Measurements from ENCODE around the gene B9D1. TPM values are rescaled to one million over a fixed set of nuclear protein-coding genes. Genes with fewer than 3 reads are reported as not detected.
A peak's percentile ranks its signal among the peaks of the same experiment; 100 is the strongest.

The B9D1 gene
- total RNA-seq, 1 experiment from 2014 or later, result 20.0 TPM

DNA sequence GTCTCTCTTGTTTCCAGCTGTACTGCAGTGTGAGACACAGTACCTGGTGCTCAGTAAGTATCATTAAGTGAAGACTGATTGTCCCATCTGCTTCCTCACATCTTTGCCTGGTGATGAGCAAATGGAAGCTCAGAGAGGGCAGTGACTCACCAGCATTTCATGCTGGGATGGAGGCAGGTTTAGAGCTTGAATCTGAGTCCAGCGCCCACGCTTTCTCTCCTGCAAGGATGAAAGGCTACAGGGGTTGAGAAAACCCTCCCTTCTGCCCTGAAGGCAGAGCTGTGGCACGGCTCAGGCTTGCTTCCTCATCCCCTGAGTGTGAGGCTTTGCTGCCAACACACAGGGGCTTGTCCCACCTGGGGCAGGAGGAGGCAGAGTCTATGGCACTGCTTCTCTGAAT, 47.0 kb upstream of the B9D1 start:
- no peaks in the 10 kb centered on the region for H3K36me3 ChIP-seq (ENCODE audit: control insufficient read depth in 1 of 2, insufficient read depth in 2 of 2, low read length in 2 of 2)
- RAD21 ChIA-PET (ENCODE audit: low non-redundant PET in 1 of 2, low total read pairs in 2 of 2, uncharacterized antibody in 2 of 2, unreplicated experiment in 2 of 2), result interaction anchor here in 1 of 2 experiments (1.0 kb wide), 1 partner anchor 31 kb away, joined by 3 read pairs; the partner anchor contains the start of gene MAPK7
- POLR2A ChIA-PET, result interaction anchor here (1.7 kb wide), 1 partner anchor 32 kb away, joined by 6 read pairs; the partner anchor contains the start of gene MAPK7
- no peaks in the 10 kb centered on the region for H3K27me3 ChIP-seq (ENCODE audit: insufficient read depth, low read length)
- CTCF ChIA-PET, result interaction anchor here (0.9 to 1.0 kb wide), 2 partner anchors 37 to 47 kb away, joined by 3 to 5 read pairs; partner anchors contain the start of gene B9D1
- BruUV-seq (replicated peaks), result no TSS peak
- no peaks in the 10 kb centered on the region for H3K9me3 ChIP-seq (ENCODE audit: control insufficient read depth in 1 of 2, insufficient read depth in 1 of 2, low read depth in 1 of 2, low read length in 2 of 2)
- DNase-seq (ENCODE audit: low read depth, low spot score) (peak; percentile 64), ATAC-seq (peak; percentile 85)
- peak overlapping the region; percentile 7 for H2AFZ ChIP-seq (ENCODE audit: low read depth, low read length, poor library complexity, severe bottlenecking)
- H3K4me3 ChIP-seq (replicated peaks in 1 of 2; ENCODE audit: low read depth in 1 of 2, low read length in 2 of 2), result peak overlapping the region in 1 of 2 experiments; percentile 0; a peak in 1 of 4 replicates
- H3K79me2 ChIP-seq (ENCODE audit: insufficient read depth, low read length), result no peaks in the 10 kb centered on the region
- H3K4me1 ChIP-seq (ENCODE audit: control insufficient read depth in 1 of 2, insufficient read depth in 2 of 2, low read length in 2 of 2), result peaks cover 9 to 16% of the 10 kb centered on the region in 2 experiments; a peak in 3 of 4 replicates
- H3K9me2 ChIP-seq (ENCODE audit: insufficient read depth), result no peaks in the 10 kb centered on the region
- H4K20me1 ChIP-seq (ENCODE audit: insufficient read depth), result no peaks in the 10 kb centered on the region
- no peak overlapping the region for H3K9ac ChIP-seq (ENCODE audit: low read length)
- H3K27ac ChIP-seq (ENCODE audit: low read depth, low read length), result 0 out of 2 replicates have a peak overlapping the region, but pooled peaks have one; percentile 9
- intact Hi-C loops (cut with micrococcal nuclease), result no loop called here
- peak overlapping the region; percentile 64 for H3K4me2 ChIP-seq (ENCODE audit: low read length)
- TF ChIP-seq, protein P1, sequence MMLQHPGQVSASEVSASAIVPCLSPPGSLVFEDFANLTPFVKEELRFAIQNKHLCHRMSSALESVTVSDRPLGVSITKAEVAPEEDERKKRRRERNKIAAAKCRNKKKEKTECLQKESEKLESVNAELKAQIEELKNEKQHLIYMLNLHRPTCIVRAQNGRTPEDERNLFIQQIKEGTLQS (IDR thresholded peaks at IDR 0.05), result no peak
- TF ChIP-seq SIN3A (IDR thresholded peaks at IDR 0.05; ENCODE audit: low read depth) (no peak), ELF1 (IDR thresholded peaks at IDR 0.05; ENCODE audit: borderline replicate concordance, low read depth) (no peak), SP1 (IDR thresholded peaks at IDR 0.05; ENCODE audit: low read depth) (no peak), ZNF274 (IDR thresholded peaks at IDR 0.05; ENCODE audit: low read depth, low read length) (no peak), RAD21 (IDR thresholded peaks at IDR 0.05; ENCODE audit: low read depth) (no peak), CEBPB (IDR thresholded peaks at IDR 0.05; ENCODE audit: low read depth) (no peak), SRF (IDR thresholded peaks at IDR 0.05; ENCODE audit: low read depth) (no peak), POLR2A (IDR thresholded peaks at IDR 0.05; ENCODE audit: borderline replicate concordance, extremely low read depth, insufficient read depth, insufficient read length) (no peak), FOSL1 (IDR thresholded peaks at IDR 0.05; ENCODE audit: low read depth) (peak; percentile 27; the same call in 1 of the 2 replicates), TCF7L2 (IDR thresholded peaks at IDR 0.05; ENCODE audit: borderline replicate concordance, extremely low read depth, insufficient read depth, insufficient read length) (no peak), CBX3 (IDR thresholded peaks at IDR 0.05; ENCODE audit: low read depth) (no peak), EZH2 (IDR thresholded peaks at IDR 0.05) (no peak), JUND (IDR thresholded peaks at IDR 0.05) (no peak), ZFX (IDR thresholded peaks at IDR 0.05) (no peak), EGR1 (IDR thresholded peaks at IDR 0.05; ENCODE audit: low read depth) (peak; percentile 94), EZH2phosphoT487 (IDR thresholded peaks at IDR 0.05; ENCODE audit: borderline replicate concordance) (no peak), POLR2AphosphoS5 (IDR thresholded peaks at IDR 0.05; ENCODE audit: low read depth, low read length) (no peak), YY1 (IDR thresholded peaks at IDR 0.05; ENCODE audit: extremely low read depth, insufficient replicate concordance, low read depth, low read length) (peak; percentile 31)
- TF ChIP-seq, protein P2, sequence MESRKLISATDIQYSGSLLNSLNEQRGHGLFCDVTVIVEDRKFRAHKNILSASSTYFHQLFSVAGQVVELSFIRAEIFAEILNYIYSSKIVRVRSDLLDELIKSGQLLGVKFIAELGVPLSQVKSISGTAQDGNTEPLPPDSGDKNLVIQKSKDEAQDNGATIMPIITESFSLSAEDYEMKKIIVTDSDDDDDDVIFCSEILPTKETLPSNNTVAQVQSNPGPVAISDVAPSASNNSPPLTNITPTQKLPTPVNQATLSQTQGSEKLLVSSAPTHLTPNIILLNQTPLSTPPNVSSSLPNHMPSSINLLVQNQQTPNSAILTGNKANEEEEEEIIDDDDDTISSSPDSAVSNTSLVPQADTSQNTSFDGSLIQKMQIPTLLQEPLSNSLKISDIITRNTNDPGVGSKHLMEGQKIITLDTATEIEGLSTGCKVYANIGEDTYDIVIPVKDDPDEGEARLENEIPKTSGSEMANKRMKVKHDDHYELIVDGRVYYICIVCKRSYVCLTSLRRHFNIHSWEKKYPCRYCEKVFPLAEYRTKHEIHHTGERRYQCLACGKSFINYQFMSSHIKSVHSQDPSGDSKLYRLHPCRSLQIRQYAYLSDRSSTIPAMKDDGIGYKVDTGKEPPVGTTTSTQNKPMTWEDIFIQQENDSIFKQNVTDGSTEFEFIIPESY (IDR thresholded peaks at IDR 0.05; ENCODE audit: extremely low read depth, insufficient replicate concordance, low read length), result no peak
- TF ChIP-seq, protein P3, sequence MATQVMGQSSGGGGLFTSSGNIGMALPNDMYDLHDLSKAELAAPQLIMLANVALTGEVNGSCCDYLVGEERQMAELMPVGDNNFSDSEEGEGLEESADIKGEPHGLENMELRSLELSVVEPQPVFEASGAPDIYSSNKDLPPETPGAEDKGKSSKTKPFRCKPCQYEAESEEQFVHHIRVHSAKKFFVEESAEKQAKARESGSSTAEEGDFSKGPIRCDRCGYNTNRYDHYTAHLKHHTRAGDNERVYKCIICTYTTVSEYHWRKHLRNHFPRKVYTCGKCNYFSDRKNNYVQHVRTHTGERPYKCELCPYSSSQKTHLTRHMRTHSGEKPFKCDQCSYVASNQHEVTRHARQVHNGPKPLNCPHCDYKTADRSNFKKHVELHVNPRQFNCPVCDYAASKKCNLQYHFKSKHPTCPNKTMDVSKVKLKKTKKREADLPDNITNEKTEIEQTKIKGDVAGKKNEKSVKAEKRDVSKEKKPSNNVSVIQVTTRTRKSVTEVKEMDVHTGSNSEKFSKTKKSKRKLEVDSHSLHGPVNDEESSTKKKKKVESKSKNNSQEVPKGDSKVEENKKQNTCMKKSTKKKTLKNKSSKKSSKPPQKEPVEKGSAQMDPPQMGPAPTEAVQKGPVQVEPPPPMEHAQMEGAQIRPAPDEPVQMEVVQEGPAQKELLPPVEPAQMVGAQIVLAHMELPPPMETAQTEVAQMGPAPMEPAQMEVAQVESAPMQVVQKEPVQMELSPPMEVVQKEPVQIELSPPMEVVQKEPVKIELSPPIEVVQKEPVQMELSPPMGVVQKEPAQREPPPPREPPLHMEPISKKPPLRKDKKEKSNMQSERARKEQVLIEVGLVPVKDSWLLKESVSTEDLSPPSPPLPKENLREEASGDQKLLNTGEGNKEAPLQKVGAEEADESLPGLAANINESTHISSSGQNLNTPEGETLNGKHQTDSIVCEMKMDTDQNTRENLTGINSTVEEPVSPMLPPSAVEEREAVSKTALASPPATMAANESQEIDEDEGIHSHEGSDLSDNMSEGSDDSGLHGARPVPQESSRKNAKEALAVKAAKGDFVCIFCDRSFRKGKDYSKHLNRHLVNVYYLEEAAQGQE (IDR thresholded peaks at IDR 0.05; ENCODE audit: low read depth), result no peak
- TF ChIP-seq, protein P4, sequence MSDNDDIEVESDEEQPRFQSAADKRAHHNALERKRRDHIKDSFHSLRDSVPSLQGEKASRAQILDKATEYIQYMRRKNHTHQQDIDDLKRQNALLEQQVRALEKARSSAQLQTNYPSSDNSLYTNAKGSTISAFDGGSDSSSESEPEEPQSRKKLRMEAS (IDR thresholded peaks at IDR 0.05), result no peak

All from HCT116 (cell line).